Endothelial cell of umbilical vein (primary cell): ENCODE data around the gene RAC3.

Experiments
- EZH2 ChIP-seq: IDR thresholded peaks from 2 replicates; pipeline ENCODE4 v1.6.1; 2012; ENCODE audit warnings: borderline replicate concordance, low read depth, mild to moderate bottlenecking, moderate library complexity, low read length, inconsistent platforms; ENCODE audit not compliant: severe bottlenecking
- JUN ChIP-seq: IDR thresholded peaks from 2 replicates; pipeline ENCODE4 v1.6.1; 2011; ENCODE audit warnings: borderline replicate concordance, low read depth; ENCODE audit not compliant: insufficient read length, insufficient read depth
- POLR2A ChIP-seq: IDR thresholded peaks from 2 replicates; pipeline ENCODE4 v1.6.1; 2012; ENCODE audit warnings: low read depth, mild to moderate bottlenecking, control low read depth, low read length
- POLR2AphosphoS5 ChIP-seq: IDR thresholded peaks from 2 replicates; pipeline ENCODE4 v1.6.1; 2012; ENCODE audit warnings: low read depth, mild to moderate bottlenecking, control low read depth, low read length, moderate library complexity; ENCODE audit not compliant: insufficient read depth
- TF ChIP-seq, protein P1 (sequence below), 2 donors: IDR thresholded peaks; 1 replicate in 1 of 2; 2 replicates in 1 of 2; pipeline ENCODE4 v1.5.1; 2011; ENCODE audit warnings: low read length in 2 of 2, mild to moderate bottlenecking in 2 of 2, moderate library complexity in 2 of 2, control low read depth in 1 of 2, inconsistent platforms in 1 of 2, low read depth in 1 of 2; ENCODE audit not compliant: insufficient read depth in 1 of 2; ENCODE audit errors: extremely low read depth in 1 of 2

DNA sequence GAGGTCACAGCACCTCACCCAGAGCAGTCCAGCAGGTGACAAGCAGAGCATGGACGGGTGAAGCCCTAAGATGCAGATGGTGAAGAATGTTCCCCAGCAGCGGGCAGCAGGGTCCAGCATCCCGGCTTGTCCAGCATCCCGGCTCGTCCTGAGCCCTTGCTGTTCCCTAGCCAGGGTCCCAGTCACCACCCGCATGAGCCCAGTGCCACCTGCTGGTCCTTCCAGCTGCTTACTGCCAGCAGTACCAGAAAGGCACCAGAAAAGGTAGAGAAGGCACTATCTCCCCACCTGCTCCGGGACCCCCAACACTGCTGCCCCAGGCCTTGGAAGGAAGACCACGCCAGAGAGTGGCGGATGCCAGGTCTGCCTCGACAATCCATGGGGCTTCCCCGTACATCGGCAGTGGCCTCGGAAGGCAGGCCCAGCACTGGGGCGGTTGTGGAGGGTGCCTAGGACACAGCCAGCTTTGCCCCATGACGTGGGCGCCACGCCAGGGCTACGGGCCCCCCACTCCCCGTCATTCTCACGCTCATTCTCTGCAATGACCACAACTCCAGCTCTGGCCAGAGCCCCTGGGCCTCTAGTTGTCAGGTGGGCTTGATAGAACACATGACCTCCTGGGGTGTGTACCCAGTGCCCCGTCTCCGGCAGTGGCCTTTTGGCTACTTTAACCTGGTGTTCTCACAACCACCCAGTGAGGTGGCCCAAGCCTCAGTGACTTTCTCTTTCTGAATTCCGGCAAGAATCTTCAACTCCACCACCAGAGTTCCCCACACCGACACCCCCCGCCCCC is 10.2 kb upstream of the RAC3 start:
- TF ChIP-seq, protein P1, sequence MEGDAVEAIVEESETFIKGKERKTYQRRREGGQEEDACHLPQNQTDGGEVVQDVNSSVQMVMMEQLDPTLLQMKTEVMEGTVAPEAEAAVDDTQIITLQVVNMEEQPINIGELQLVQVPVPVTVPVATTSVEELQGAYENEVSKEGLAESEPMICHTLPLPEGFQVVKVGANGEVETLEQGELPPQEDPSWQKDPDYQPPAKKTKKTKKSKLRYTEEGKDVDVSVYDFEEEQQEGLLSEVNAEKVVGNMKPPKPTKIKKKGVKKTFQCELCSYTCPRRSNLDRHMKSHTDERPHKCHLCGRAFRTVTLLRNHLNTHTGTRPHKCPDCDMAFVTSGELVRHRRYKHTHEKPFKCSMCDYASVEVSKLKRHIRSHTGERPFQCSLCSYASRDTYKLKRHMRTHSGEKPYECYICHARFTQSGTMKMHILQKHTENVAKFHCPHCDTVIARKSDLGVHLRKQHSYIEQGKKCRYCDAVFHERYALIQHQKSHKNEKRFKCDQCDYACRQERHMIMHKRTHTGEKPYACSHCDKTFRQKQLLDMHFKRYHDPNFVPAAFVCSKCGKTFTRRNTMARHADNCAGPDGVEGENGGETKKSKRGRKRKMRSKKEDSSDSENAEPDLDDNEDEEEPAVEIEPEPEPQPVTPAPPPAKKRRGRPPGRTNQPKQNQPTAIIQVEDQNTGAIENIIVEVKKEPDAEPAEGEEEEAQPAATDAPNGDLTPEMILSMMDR (IDR thresholded peaks at IDR 0.05; ENCODE audit: extremely low read depth in 1 of 2, insufficient read depth in 1 of 2, low read depth in 1 of 2, low read length in 2 of 2), result peak; percentile 59 to 77
- TF ChIP-seq POLR2A (no peak), POLR2AphosphoS5 (no peak), EZH2 (no peak), JUN (no peak)
